ENCODE data around the gene PROZ. TPM values are rescaled to one million over a fixed set of nuclear protein-coding genes. Genes with fewer than 3 reads are reported as not detected.

Gene PROZ
- polyA plus RNA-seq, 1 donor (not counting 4 experiments of a cell fraction or from before 2014, with no cell fraction given): not detected

DNA sequence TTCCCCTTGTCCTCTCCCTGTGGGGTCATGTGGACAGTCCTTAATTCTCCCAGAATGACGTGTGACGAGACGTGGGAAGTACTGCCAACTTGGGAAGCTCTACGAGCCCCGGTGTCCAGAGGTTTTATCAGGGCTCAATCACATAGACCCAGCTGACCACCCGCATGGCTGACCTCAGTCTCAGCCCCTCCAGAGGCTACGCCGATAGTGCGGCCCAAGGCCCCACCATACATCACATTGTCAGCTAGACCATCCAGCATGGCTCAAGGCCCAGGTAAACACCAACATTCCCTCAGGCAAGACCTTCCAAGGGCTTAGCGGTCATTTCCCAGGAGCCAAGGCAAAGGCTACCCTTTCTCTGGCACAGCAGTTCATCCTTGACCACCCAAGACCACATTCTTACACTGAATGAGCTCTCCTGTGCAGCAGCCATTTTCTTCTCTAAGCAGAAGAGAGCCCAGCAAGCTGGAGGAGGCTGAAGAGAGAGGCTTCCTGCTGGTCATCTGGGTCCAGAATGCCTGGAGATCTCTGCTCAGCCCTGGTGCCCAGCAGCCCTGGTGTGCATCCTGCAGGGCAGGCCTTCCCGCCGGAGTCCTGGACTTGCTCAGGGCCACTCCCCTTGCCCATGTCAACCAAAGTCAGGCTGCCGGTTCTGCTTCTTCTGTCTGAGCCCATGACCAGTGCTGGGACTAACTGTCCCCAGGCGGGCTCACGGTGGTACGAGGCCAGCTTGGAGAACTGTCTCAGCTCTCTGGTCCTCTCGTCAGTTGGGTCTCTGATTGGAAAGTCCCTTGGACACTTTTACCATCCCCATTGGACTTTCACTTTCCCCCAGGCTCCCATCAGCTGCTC is 43.7 kb upstream of the PROZ start:
- TF ChIP-seq, protein P1, sequence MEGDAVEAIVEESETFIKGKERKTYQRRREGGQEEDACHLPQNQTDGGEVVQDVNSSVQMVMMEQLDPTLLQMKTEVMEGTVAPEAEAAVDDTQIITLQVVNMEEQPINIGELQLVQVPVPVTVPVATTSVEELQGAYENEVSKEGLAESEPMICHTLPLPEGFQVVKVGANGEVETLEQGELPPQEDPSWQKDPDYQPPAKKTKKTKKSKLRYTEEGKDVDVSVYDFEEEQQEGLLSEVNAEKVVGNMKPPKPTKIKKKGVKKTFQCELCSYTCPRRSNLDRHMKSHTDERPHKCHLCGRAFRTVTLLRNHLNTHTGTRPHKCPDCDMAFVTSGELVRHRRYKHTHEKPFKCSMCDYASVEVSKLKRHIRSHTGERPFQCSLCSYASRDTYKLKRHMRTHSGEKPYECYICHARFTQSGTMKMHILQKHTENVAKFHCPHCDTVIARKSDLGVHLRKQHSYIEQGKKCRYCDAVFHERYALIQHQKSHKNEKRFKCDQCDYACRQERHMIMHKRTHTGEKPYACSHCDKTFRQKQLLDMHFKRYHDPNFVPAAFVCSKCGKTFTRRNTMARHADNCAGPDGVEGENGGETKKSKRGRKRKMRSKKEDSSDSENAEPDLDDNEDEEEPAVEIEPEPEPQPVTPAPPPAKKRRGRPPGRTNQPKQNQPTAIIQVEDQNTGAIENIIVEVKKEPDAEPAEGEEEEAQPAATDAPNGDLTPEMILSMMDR (optimal IDR thresholded peaks at IDR 0.05 in 1 of 3, IDR thresholded peaks at IDR 0.05 in 1 of 3, conservative IDR thresholded peaks at IDR 0.05 in 1 of 3; ENCODE audit: extremely low read depth in 1 of 3, insufficient read depth in 2 of 3, low read length in 3 of 3): no peak
- no peak for TF ChIP-seq EZH2 (IDR thresholded peaks at IDR 0.05; ENCODE audit: low read length)
- Histone ChIP-seq H4K20me1 (ENCODE audit: control insufficient read depth, extremely low read depth, insufficient read depth, low read length) (no peaks in the 10 kb centered on the region), H3K4me3 (ENCODE audit: control insufficient read depth in 2 of 3, extremely low read depth in 1 of 3, insufficient read depth in 2 of 3, low read depth in 1 of 3, low read length in 3 of 3) (no peak overlapping the region), H3K79me2 (ENCODE audit: control insufficient read depth, insufficient read depth, low read length) (no peaks in the 10 kb centered on the region), H3K9me1 (ENCODE audit: control insufficient read depth, extremely low read depth, insufficient read depth, low read length) (no peaks in the 10 kb centered on the region), H3K4me2 (ENCODE audit: control insufficient read depth, extremely low read depth, insufficient read depth, low read depth, low read length) (no peak overlapping the region), H2AFZ (ENCODE audit: control insufficient read depth, low read length) (no peak overlapping the region), H3K27me3 (ENCODE audit: control insufficient read depth, extremely low read depth, insufficient read depth, low read length) (peaks cover 27% of the 10 kb centered on the region), H3K9ac (ENCODE audit: control insufficient read depth, extremely low read depth, insufficient read depth, low read length) (no peak overlapping the region), H3K4me1 (ENCODE audit: control insufficient read depth, extremely low read depth, insufficient read depth, low read length) (no peaks in the 10 kb centered on the region), H3K27ac (ENCODE audit: control insufficient read depth, insufficient read depth, low read length) (no peak overlapping the region), H3K36me3 (ENCODE audit: control insufficient read depth in 2 of 2, extremely low read depth in 1 of 2, insufficient read depth in 2 of 2, low read length in 2 of 2) (no peaks in the 10 kb centered on the region), H3K9me3 (ENCODE audit: control insufficient read depth, low read depth, low read length) (no peaks in the 10 kb centered on the region)
- FAIRE-seq (no peak), DNase-seq (ENCODE audit: low read depth, low spot score) (no peak)
- dilution Hi-C loops (cut with MboI; ENCODE audit: extremely low pct_ligation_motif_present, low sequenced_read_pairs): no loop called here

DNA sequence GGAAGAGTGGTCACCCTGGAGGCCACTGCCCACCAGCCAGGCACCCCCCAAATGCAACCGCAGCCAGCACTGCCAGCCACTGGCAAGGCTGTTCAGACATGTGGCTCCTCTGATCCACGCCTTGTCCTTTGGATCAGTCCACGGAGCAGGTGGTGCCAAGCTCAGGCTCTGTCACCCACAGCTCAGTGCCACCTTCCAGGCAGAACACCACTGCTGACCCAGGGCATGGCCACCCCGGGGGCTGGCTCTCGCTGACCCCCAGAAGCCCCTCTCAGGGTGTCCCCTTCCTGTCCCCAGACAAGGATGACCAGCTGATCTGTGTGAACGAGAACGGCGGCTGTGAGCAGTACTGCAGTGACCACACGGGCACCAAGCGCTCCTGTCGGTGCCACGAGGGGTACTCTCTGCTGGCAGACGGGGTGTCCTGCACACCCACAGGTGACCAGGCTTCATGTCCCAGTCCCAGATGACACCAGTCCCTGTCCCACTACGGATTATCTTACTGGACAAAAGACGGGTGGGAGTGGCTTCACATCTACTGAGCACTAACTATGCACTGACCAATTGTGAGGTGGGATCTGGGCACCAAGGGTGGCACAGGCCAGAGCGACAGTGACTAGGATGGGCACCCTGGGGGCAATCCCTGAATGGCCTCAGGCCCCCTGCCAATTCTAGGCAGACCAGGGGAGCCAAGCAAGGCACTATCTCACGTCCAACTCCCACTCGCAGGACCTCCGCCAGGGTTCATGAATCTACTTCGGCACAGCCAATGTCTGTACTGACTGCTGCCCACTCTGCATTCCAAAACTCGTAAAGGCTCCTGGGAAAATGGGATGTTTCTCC is 42.9 kb upstream of the PROZ start:
- Histone ChIP-seq H3K4me3 (ENCODE audit: control insufficient read depth in 2 of 3, extremely low read depth in 1 of 3, insufficient read depth in 2 of 3, low read depth in 1 of 3, low read length in 3 of 3) (no peak overlapping the region), H3K9me1 (ENCODE audit: control insufficient read depth, extremely low read depth, insufficient read depth, low read length) (no peaks in the 10 kb centered on the region), H3K9ac (ENCODE audit: control insufficient read depth, extremely low read depth, insufficient read depth, low read length) (no peak overlapping the region), H4K20me1 (ENCODE audit: control insufficient read depth, extremely low read depth, insufficient read depth, low read length) (no peaks in the 10 kb centered on the region), H3K9me3 (ENCODE audit: control insufficient read depth, low read depth, low read length) (no peaks in the 10 kb centered on the region), H3K27me3 (ENCODE audit: control insufficient read depth, extremely low read depth, insufficient read depth, low read length) (peaks cover 18% of the 10 kb centered on the region), H3K36me3 (ENCODE audit: control insufficient read depth in 2 of 2, extremely low read depth in 1 of 2, insufficient read depth in 2 of 2, low read length in 2 of 2) (no peaks in the 10 kb centered on the region), H3K27ac (ENCODE audit: control insufficient read depth, insufficient read depth, low read length) (no peak overlapping the region), H3K4me1 (ENCODE audit: control insufficient read depth, extremely low read depth, insufficient read depth, low read length) (no peaks in the 10 kb centered on the region), H2AFZ (ENCODE audit: control insufficient read depth, low read length) (no peak overlapping the region), H3K4me2 (ENCODE audit: control insufficient read depth, extremely low read depth, insufficient read depth, low read depth, low read length) (no peak overlapping the region), H3K79me2 (ENCODE audit: control insufficient read depth, insufficient read depth, low read length) (no peaks in the 10 kb centered on the region)
- no peak for TF ChIP-seq EZH2 (IDR thresholded peaks at IDR 0.05; ENCODE audit: low read length)
- TF ChIP-seq, protein P1 (optimal IDR thresholded peaks at IDR 0.05 in 1 of 3, IDR thresholded peaks at IDR 0.05 in 1 of 3, conservative IDR thresholded peaks at IDR 0.05 in 1 of 3; ENCODE audit: extremely low read depth in 1 of 3, insufficient read depth in 2 of 3, low read length in 3 of 3): no peak
- dilution Hi-C loops (cut with MboI; ENCODE audit: extremely low pct_ligation_motif_present, low sequenced_read_pairs): no loop called here
- no peak for DNase-seq (ENCODE audit: low read depth, low spot score)
- no peak for FAIRE-seq
